NB4 (cell line): ENCODE data around the gene ZBTB6.
A peak's percentile ranks its signal among the peaks of the same experiment; 100 is the strongest.

Experiments
- MYC ChIP-seq: IDR thresholded peaks from 2 replicates; pipeline ENCODE4 v1.6.1; 2011; ENCODE audit warnings: low read depth, low read length
- POLR2A ChIP-seq: IDR thresholded peaks from 2 replicates; pipeline ENCODE4 v1.6.1; 2011; ENCODE audit warnings: mild to moderate bottlenecking; ENCODE audit not compliant: insufficient read length; ENCODE audit errors: extremely low read depth
- TF ChIP-seq, protein P1 (sequence below): IDR thresholded peaks from one replicate; pipeline ENCODE4 v1.5.1; 2012; ENCODE audit warnings: low read depth, low read length

DNA sequence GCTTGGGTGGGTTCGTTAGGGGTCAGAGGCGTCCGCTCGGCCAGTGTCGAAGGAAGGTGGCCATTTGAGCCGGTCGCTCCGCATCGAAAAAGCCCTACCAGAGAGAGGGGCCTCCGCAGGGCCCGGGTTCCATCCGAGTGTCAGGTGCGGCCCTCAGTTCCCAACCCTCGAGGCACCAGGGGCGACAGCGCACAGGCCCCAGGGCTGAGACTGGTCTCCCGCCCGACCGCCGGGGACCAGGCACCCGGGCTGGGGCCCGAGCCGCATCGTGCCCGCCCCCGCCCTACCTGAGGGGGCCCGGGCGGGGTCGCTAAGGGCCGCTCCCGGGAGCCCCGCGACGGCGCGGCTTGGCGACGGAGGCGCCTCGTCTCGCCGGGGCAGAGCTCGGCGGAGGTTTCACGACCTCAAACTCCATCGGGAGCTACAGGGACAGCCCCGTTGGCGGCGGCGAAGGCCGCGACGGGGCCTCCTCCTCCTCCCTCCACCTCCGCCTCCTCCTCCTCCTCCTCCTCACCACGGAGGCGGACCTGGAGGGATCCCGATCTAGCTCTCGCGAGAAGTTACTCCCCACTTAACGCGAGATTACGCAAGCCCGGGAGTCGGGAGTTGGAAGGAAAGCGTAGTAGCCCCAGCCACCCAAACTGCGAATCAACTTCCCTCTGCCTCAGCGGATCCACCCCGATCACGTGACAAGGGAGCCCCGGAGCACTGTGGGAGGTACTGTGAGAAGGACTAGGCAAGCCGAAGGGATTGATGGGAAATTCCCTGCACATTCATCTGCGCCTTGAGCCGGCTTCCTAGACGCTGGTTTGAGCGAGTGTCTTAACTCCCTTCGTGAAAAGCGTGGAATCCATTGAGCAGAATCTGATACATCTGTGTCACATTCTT, 8.1 kb downstream of the ZBTB6 start, which contains the start of gene RC3H2:
- TF ChIP-seq, protein P1, sequence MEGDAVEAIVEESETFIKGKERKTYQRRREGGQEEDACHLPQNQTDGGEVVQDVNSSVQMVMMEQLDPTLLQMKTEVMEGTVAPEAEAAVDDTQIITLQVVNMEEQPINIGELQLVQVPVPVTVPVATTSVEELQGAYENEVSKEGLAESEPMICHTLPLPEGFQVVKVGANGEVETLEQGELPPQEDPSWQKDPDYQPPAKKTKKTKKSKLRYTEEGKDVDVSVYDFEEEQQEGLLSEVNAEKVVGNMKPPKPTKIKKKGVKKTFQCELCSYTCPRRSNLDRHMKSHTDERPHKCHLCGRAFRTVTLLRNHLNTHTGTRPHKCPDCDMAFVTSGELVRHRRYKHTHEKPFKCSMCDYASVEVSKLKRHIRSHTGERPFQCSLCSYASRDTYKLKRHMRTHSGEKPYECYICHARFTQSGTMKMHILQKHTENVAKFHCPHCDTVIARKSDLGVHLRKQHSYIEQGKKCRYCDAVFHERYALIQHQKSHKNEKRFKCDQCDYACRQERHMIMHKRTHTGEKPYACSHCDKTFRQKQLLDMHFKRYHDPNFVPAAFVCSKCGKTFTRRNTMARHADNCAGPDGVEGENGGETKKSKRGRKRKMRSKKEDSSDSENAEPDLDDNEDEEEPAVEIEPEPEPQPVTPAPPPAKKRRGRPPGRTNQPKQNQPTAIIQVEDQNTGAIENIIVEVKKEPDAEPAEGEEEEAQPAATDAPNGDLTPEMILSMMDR: no peak
- peak; percentile 92 for TF ChIP-seq POLR2A
- TF ChIP-seq MYC: peak; percentile 37; the same call in 1 of the 2 replicates
